GM19023 (cell line): ENCODE measurements around the gene KCTD13.
A peak's percentile ranks its signal among the peaks of the same experiment; 100 is the strongest.
"Not testable (repeated sequence)": the region's sequence is repeated elsewhere in the genome, so short reads cannot be mapped to it uniquely, and the experiment has no call there.

Source experiments
- ATAC-seq: cut with Tn5 transposase; IDR thresholded peaks from one replicate; pipeline ENCODE4 v1.9.1; 2021; ENCODE audit warnings: mild to moderate bottlenecking, moderate library complexity; ENCODE audit not compliant: unreplicated experiment

Gene KCTD13

DNA sequence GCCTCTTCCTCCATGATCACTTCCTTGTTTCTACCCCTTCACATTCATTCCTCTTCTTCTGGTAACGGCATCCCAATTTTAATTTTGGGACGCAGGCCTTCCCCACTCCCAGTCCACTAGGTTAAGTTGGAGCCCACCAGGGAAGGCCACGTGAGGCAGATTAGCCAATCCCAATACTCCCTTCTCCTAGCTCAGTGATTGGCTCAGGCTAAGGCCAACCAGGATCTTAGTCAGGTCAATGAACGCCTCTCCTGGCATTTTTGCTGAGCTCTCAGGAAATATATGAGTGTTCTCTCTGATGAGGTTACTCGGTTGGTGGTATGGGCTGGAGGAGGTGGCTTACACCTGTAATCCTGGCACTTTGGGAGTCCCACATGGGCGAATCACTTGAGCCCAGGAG, 42.0 kb downstream of the KCTD13 start:
- ATAC-seq: no peak

DNA sequence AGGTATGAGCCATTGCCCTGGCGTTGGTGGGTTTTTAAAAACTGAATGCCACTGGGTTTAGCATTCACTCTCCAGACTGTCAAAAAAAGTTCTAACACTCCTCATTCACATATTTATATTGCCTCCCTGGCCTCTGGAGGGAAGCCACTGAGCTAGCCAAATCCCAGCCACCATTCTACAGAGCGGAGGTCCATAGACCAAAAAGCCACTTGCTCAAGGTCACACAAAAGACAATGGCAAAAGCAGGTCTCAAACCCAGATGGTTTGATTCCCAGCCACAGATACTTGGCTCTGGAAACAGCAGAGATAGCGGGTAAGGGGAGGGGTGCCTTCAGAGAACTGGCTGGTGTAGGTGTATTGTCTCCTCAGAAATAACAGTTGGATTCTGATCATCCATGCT, 45.0 kb downstream of the KCTD13 start:
- no peak for ATAC-seq

DNA sequence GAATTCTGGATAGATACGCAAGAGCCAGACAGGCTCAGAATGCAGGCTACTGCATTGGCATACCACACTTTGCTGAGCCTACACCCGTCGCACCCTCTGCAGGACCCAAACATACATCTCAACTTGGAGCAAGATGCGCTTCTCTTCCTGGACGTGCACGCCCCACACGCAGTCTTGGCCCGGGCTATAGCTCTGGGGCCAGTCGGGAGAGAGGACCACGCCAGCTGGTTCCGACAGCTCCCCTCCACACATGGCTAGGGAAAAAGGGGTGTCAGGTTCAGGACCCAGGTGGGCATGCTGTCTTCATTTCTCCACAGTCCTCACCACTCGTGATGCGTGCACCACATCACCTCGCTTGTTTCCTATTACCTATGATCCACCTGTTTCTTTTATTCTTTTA, 47.9 kb downstream of the KCTD13 start:
- no peak for ATAC-seq

GRCh38 chr16:29877266-29877961, 48.6 kb downstream of the KCTD13 start:
- no peak for ATAC-seq

DNA sequence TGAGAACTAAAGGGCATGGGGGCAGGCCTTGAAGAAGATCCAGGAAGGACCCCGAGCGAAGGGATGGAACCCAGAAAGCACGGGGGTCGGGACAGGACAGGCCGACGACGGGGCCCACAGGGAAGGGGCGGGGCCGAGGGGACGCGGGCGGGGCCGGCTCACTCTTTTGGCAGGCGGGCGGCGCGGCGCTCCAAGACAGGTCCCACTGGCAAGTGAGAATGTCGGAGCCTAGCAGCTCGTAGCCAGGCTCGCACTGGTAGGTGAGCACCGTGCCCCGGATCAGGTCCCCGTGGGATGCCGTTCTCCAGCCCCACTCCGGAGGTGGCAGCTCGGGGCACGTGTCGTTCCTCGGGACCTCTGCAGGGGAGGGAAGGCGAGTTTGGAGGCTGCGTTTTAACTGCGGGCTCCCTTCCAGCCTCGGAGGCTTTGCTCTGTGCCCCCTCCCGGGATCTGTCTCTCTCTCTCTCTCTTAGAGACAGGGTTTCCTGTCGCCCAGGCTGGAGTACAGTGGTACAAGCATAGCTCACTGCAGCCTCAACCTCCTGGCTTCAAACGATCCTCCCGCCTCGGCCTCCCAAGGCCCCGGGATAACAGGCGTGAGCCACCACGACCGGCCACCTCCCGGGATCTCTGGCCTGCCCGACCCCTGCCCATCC, 49.3 kb downstream of the KCTD13 start:
- no peak for ATAC-seq

- no peak for ATAC-seq
Observed at GRCh38 chr16:29876217-29876593, 49.8 kb downstream of the KCTD13 start.

GRCh38 chr16:29875206-29875605, 50.8 kb downstream of the KCTD13 start:
- ATAC-seq: no peak

GRCh38 chr16:29873319-29873718, 52.7 kb downstream of the KCTD13 start:
- no peak for ATAC-seq

DNA sequence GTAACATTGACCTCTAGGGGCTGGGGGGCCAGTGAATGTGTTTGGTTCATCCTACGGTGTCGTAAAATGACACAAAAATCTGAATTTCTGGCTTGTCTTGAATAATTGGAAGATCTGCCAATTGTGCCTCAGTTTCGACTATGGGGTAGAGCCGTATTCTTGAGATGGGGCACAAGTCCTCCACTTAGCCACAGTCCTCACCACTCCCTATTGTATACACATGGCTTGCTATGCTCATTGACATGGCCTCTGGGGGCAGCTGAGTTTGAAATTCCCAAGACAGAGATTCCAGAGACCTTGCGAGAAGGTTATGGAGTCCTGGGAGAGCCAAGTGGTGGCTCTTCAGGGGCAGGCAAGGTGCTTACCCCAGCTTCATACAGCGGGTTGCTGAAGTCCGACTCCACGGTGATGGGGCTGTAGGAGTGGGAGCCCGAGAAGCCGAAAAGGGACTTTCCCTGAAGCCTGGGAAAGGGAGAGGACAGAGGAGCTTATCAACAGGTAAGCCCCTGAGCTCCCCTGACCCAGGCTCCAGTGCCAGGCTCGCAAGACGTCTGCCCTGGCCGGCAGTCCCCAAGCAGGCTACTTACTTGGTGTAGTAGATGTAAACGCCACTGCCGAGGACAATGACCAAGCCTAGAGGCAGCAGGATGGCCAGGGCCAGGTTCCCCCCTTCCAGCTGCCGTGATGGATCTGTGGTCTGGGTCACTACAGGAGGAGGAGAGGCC, 54.0 kb downstream of the KCTD13 start:
- no peak for ATAC-seq

DNA sequence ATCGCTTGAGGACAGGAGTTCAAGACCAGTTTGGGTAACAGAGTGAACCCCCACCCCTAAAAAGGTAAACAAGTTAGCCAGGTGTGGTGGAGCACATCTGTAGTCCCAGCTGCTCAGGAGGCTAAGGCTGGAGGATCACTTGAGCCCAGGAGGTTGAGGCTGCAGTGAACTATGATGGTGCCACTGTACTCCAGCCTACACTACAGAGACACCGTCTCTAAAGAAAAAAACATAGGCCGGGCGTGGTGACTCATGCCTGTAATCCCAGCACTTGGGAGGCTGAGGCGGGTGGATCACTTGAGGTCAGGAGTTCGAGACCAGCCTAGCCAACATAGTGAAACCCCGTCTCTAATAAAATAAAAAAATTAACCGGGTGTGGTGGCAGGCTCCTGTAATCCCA, 57.0 kb downstream of the KCTD13 start:
- ATAC-seq: not testable (repeated sequence)

- no peak for ATAC-seq
Observed at GRCh38 chr16:29868396-29869009, 57.5 kb downstream of the KCTD13 start.

DNA sequence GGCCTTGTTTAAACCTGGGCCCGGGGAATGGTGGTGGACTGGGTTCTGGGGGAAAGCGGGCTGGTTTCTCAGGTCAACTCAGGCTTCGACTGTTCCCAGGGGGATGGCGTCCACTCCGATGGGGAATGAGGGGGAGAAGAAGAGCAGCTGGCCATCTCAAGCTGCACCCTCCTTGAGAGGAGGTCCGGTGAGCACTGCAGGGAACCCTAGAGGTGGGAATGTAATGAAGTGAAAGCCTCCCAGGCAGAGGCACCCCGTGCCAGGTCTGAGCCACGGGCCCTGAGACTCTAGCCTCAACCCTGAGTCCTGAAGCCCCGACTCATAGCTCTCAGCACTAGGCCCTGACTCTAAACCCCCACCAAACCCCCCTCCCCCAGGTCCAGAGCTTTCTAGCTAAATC, 61.8 kb downstream of the KCTD13 start:
- ATAC-seq: no peak

DNA sequence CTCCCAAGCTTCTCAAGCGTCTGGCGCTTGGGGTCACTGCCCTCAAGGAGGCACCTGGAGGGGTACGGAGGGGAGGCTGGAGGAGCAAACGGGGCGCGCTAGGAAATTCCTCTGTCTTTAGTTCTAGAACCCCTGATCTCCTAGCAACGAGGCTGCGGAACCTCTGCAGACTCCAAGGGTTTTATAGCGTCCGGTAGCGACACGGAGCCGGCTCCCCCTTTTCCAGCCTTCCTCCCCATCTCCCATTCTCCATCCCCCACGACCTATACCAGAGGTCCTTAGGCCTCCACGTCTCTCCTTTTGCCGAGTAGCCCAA, 62.4 kb downstream of the KCTD13 start:
- ATAC-seq: no peak

DNA sequence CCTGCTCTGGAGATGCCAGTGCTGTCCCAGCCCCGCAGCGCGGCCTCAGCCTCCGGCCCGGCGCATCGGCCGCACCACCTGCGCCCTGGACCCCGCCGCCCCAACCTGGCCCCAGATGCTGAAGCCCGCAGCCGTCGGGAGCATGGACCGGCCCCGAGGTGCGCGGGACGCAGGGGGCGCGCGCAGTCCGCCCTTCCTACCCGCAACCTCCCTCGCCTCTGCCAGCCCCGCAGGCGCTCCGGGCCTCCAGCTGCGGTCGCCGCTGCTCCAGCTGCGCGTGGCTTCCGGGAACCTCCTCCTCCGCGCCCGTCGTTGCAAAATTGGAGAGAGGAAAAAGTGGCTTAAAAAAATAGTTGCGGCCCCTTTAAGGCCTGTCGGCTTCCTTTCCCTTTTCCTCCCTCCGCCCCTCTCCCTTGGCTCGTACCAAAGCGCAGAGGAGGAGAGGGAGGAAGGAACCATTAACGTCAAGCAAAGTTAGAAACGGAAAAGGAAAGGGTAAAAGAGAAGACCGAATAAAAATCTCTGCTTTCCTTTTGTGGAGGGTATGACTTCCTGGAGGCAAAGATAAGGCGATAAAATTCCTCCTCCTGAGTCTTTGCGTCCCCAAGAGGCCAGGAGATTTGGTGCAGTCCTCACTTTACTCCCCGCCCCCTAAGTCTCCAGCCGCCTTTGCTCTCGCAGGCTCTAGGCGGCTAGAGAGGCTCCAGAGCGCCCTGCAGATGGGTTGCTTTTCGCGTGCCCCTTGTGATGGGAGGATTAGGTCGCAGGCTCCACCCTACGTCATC, 63.0 kb downstream of the KCTD13 start, which contains the start of gene CDIPT:
Gene CDIPT, minus strand, starts transcription at position 343 of the 785 bp plus-strand sequence. CDS start 369 bp downstream, outside the sequence.
- peak; percentile 95 for ATAC-seq

GRCh38 chr16:29862383-29862883, 63.6 kb downstream of the KCTD13 start:
- ATAC-seq: no peak

- ATAC-seq: no peak
Observed at GRCh38 chr16:29860218-29860617, 65.8 kb downstream of the KCTD13 start.

- no peak for ATAC-seq
Observed at GRCh38 chr16:29858974-29859373, 67.1 kb downstream of the KCTD13 start.

DNA sequence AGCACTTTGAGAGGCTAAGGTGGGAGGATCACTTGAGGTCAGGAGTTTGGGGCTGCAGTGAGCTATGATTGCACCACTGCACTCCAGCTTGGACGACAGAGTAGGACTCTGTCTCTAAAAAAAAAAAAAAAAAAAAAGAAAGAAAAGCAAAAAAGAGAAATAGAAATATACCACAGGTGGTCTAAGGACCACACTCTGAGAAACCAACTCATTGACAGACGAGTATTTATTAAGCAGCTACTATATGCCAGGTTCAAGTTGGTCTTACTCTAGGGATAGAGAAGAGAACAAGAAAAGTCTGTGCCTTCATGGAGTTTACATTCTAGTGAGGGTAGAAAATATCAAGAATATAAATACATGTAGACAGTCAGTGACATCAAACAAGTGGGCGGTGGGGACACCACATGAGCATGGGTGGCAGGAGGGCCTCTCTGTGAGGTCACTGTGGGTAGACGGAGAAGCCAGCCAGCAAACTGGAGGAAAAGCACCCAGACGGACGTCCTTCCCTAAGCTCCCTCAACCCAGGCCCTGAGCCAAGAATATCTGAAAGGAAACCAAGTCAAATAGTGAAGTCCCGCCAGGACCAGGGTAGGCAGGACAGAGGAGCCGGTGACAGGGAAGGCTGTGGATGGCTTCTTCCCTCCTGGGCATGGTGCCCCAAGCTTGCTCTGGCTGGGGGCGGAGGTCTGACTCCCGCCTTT, 67.7 kb downstream of the KCTD13 start:
- no peak for ATAC-seq

DNA sequence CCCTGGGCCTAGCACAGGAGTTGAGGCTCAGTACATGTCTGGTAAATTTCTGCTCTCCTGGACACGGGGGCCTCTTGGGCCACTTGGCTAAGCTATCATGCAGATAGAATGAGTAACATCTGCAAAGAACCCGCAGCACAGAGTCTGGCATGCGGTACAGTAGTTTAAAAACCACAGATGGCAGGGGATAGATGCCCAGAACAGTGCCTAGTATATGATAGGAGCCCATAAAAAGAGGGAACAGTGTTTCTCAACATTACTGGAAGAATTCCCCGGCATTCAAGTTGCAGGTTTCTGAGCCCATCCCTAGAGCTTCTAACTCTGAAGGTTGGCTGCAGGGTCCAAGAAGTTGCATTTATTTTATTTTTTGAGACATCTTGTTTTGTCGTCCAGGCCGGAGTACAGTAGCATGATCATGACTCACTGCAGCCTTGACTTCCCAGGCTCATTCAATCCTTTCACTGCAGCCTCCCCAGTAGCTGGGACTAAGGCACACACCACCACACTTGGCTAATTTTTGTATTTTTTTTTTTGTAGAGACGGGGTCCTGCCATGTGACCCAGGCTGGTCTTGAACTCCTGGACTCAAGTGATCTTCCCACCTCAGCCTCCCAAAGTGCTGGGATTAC, 68.8 kb downstream of the KCTD13 start:
- ATAC-seq: no peak
